GM12878 (cell line): ENCODE data around the gene ARL14EPL. TPM values are rescaled to one million over a fixed set of nuclear protein-coding genes. Genes with fewer than 3 reads are reported as not detected.

Experiments
- ATAC-seq: fragments of 200-7000 bp; cut with Tn5 transposase; 3 replicates; pipeline ENCODE4 v1.9.1; 2020; ENCODE audit warnings: mild to moderate bottlenecking, moderate library complexity
- BruUV-seq: library from RNA; stranded (reverse); fragments of 400-500 nt; replicated peaks from 2 replicates; lab custom pipeline; 2021; lab: Mats Ljungman, UMichigan
- CTCF ChIA-PET: fragments of 300-600 bp; sonication (Branson Sonifier 250); formaldehyde crosslinking; extraction: SDS; loops from one replicate; lab custom pipeline; 2021; ENCODE audit warnings: inconsistent platforms; lab: Yijun Ruan, JAX
- POLR2A ChIA-PET: fragments of 350-600 bp; formaldehyde crosslinking; extraction: SDS; loops from one replicate; lab custom pipeline; 2021; ENCODE audit warnings: inconsistent platforms; lab: Charles Lee
- RAD21 ChIA-PET: fragments of 300-600 bp; sonication (Branson Sonifier 250); formaldehyde crosslinking; loops from one replicate; lab custom pipeline; 2023; ENCODE audit warnings: antibody characterized with exemption; ENCODE audit not compliant: unreplicated experiment; lab: Charles Lee
- SMC1A ChIA-PET: fragments of 300-600 bp; sonication (Branson Sonifier 250); formaldehyde crosslinking; loops from one replicate; lab custom pipeline; 2023; ENCODE audit not compliant: unreplicated experiment, uncharacterized antibody; lab: Charles Lee
- DNase-seq: peaks from one replicate; pipeline ENCODE4 v3.0.0-alpha.2; 2011; ENCODE audit warnings: low read depth, low spot score
- FAIRE-seq: peaks from 3 replicates; lab custom pipeline; 2011; peaks lifted over from hg19 to GRCh38; lab: Jason Lieb, UNC
- H2AFZ ChIP-seq: 2 replicates; pipeline ENCODE4 v1.6.0; 2011; ENCODE audit warnings: low read depth, low read length, control low read depth; ENCODE audit not compliant: control insufficient read depth
- H3K27ac ChIP-seq: 2 replicates; pipeline ENCODE4 v1.5.1; 2011; ENCODE audit warnings: control low read depth; ENCODE audit not compliant: control insufficient read depth, insufficient read depth
- H3K27me3 ChIP-seq, 2 experiments: replicated peaks in 1 of 2; 2 replicates each; pipeline versions ENCODE4 v1.6.0 to v1.6.1; 2011; ENCODE audit warnings: low read length in 1 of 2; ENCODE audit not compliant: control insufficient read depth in 2 of 2, insufficient read depth in 2 of 2
- H3K36me3 ChIP-seq, 2 experiments: 2 replicates each; pipeline ENCODE4 v1.5.1; 2011; ENCODE audit warnings: low read length in 1 of 2; ENCODE audit not compliant: control insufficient read depth in 2 of 2, insufficient read depth in 2 of 2
- H3K4me1 ChIP-seq: 2 replicates; pipeline ENCODE4 v1.6.1; 2011; ENCODE audit warnings: mild to moderate bottlenecking, low read length, moderate library complexity, mixed read lengths; ENCODE audit not compliant: control insufficient read depth, insufficient read depth
- H3K4me2 ChIP-seq: 2 replicates; pipeline ENCODE4 v1.6.0; 2011; ENCODE audit warnings: control low read depth; ENCODE audit not compliant: control insufficient read depth, insufficient read depth
- H3K4me3 ChIP-seq: fragments of 200-600 bp; sonication (generic); 2 replicates; pipeline ENCODE4 v1.5.1; 2016
- H3K79me2 ChIP-seq: 2 replicates; pipeline ENCODE4 v1.6.0; 2011; ENCODE audit warnings: low read length; ENCODE audit not compliant: control insufficient read depth, insufficient read depth
- H3K9ac ChIP-seq: 2 replicates; pipeline ENCODE4 v1.8.0; 2011; ENCODE audit warnings: low read length, control low read depth, mixed read lengths; ENCODE audit not compliant: control insufficient read depth, insufficient read depth
- H3K9me3 ChIP-seq: replicated peaks from 3 replicates; pipeline ENCODE4 v1.5.1; 2011; ENCODE audit warnings: mild to moderate bottlenecking, low read length; ENCODE audit not compliant: control insufficient read depth, insufficient read depth
- H4K20me1 ChIP-seq: 2 replicates; pipeline ENCODE4 v1.6.0; 2011; ENCODE audit not compliant: control insufficient read depth, insufficient read depth
- CREM ChIP-seq: IDR thresholded peaks from 2 replicates; pipeline ENCODE4 v1.6.1; 2014; ENCODE audit warnings: antibody characterized with exemption, low read depth
- E2F8 ChIP-seq: fragments of 450-650 bp; IDR thresholded peaks from 2 replicates; pipeline ENCODE4 v1.6.1; 2018; ENCODE audit warnings: mild to moderate bottlenecking, low read depth, moderate library complexity; ENCODE audit not compliant: partially characterized antibody
- HDGF ChIP-seq: fragments of 450-650 bp; IDR thresholded peaks from 2 replicates; pipeline ENCODE4 v1.6.1; 2016; ENCODE audit warnings: antibody characterized with exemption
- IRF5 ChIP-seq: fragments of 450-650 bp; IDR thresholded peaks from 2 replicates; pipeline ENCODE4 v1.6.1; 2017; ENCODE audit warnings: borderline replicate concordance
- MAX ChIP-seq: IDR thresholded peaks from 2 replicates; pipeline ENCODE4 v1.6.1; 2012; ENCODE audit warnings: low read depth, low read length, improper control_type of control experiment
- MEF2A ChIP-seq: IDR thresholded peaks from 2 replicates; pipeline ENCODE4 v1.6.1; 2011; ENCODE audit warnings: low read depth, mild to moderate bottlenecking, low read length, moderate library complexity; ENCODE audit not compliant: insufficient read depth
- NRF1 ChIP-seq: conservative IDR thresholded peaks from 2 replicates; pipeline ENCODE4 v1.6.1; 2011; ENCODE audit warnings: mild to moderate bottlenecking, low read depth, low read length, improper control_type of control experiment
- PKNOX1 ChIP-seq: fragments of 450-650 bp; IDR thresholded peaks from 2 replicates; pipeline ENCODE4 v1.6.1; 2016; ENCODE audit warnings: mild to moderate bottlenecking
- RBBP5 ChIP-seq: fragments of 200-600 bp; sonication (generic); conservative IDR thresholded peaks from 2 replicates; pipeline ENCODE4 v1.6.1; 2016
- REST ChIP-seq: IDR thresholded peaks from 2 replicates; pipeline ENCODE4 v1.6.1; 2012; ENCODE audit warnings: mild to moderate bottlenecking, low read depth, low read length
- RUNX3 ChIP-seq: IDR thresholded peaks from 2 replicates; pipeline ENCODE4 v1.6.1; 2012; ENCODE audit warnings: low read length, inconsistent platforms
- SREBF1 ChIP-seq: IDR thresholded peaks from 2 replicates; pipeline ENCODE4 v1.6.1; 2012; ENCODE audit warnings: mild to moderate bottlenecking, low read length
- YBX1 ChIP-seq: fragments of 450-650 bp; IDR thresholded peaks from 2 replicates; pipeline ENCODE4 v1.6.1; 2016; ENCODE audit warnings: antibody characterized with exemption
- ZSCAN29 ChIP-seq: fragments of 450-650 bp; IDR thresholded peaks from 2 replicates; pipeline ENCODE4 v1.6.1; 2017; ENCODE audit warnings: mild to moderate bottlenecking, moderate library complexity
- WGBS: methylation state at CpG from one replicate; pipeline ENCODE4 v1.1.6; 2016; ENCODE audit warnings: low lambda C conversion rate; ENCODE audit not compliant: insufficient replicate concordance, insufficient coverage; ENCODE audit errors: missing lambda C conversion rate; 5-methylcytosine and 5-hydroxymethylcytosine counted together
- in situ Hi-C: fragments of 300-500 bp; cut with MboI; formaldehyde crosslinking; loops from 9 replicates; pipeline ENCODE4 v1.14.3; 2018; ENCODE audit warnings: mixed read lengths
- intact Hi-C: fragments of 100-400 bp; cut with micrococcal nuclease; formaldehyde crosslinking; loops from one replicate; pipeline ENCODE4 v1.14.2; 2022; ENCODE audit not compliant: unreplicated experiment
- polyA plus RNA-seq, 11 experiments: library from polyadenylated mRNA; depleted of rRNA in 4 of 11; unstranded in 6 of 11; stranded (reverse) in 5 of 11; fragments of >200 nt; fragmentation: Nextera tagmentation in 4 of 11; fragmentation: Illumina TruSeq in 1 of 11; extraction: Ambion mirVana in 4 of 11; extraction: Trizol in 1 of 11; gene quantifications; 1 replicate in 1 of 11; 2 replicates in 10 of 11; pipeline versions ENCODE4 v1.2.1 to v1.2.3, GENCODE V29; 2011 to 2016; ENCODE audit warnings: inconsistent platforms in 2 of 11, missing spikeins in 2 of 11, low read depth in 1 of 11
- total RNA-seq, 4 experiments: library from RNA; depleted of rRNA in 3 of 4; stranded (reverse); fragments of >200 nt in 3 of 4; fragmentation: Illumina TruSeq in 1 of 4; extraction: Trizol in 1 of 4; gene quantifications; 2 replicates each; pipeline versions ENCODE4 v1.2.1 to v1.2.3, GENCODE V29; 2013 to 2021

Gene ARL14EPL
- total and polyA plus RNA-seq, 10 of the 15 experiments (the other 5 are each of a cell fraction or from before 2014, with no cell fraction given): 0.08 TPM; not detected in 9

- peaks cover 12% of the 10 kb centered on the region for H3K79me2 ChIP-seq
- intact Hi-C loops: no loop called here
- no peak for TF ChIP-seq HDGF
- peak; percentile 74; the same call in 1 of the 2 replicates for TF ChIP-seq MAX
- TF ChIP-seq YBX1: no peak
- TF ChIP-seq PKNOX1: peak; percentile 23; the same call in 1 of the 2 replicates
- peak; percentile 77 for TF ChIP-seq CREM
- TF ChIP-seq MEF2A: no peak
- TF ChIP-seq ZSCAN29: no peak
- no peak for TF ChIP-seq REST
- TF ChIP-seq NRF1: no peak
- no peak for TF ChIP-seq IRF5
- TF ChIP-seq RBBP5: no peak
- TF ChIP-seq E2F8: peak; percentile 29
- peak; percentile 76 for TF ChIP-seq RUNX3
- no peak for TF ChIP-seq SREBF1
Measured at GRCh38 chr5:116084871-116085715, 52.8 kb downstream of the ARL14EPL start, which contains the start of gene COMMD10. TSS of gene COMMD10 (plus strand) at chr5:116085025.

More at GRCh38 chr5:116084871-116085715, 52.8 kb downstream of the ARL14EPL start, which contains the start of gene COMMD10:
- DNase-seq (peak; percentile 56), FAIRE-seq (peak; percentile 72), ATAC-seq (peak; percentile 93)
- Histone ChIP-seq H3K4me2 (peak within 1 kb of the TSS; percentile 85), H4K20me1 (no peaks in the 10 kb centered on the region), H3K4me3 (peak within 1 kb of the TSS; percentile 78), H3K27ac (peak within 1 kb of the TSS; percentile 86), H3K27me3 (no peaks in the 10 kb centered on the region), H3K9me3 (no peaks in the 10 kb centered on the region), H3K9ac (peak within 1 kb of the TSS; percentile 85), H3K4me1 (peaks cover 4% of the 10 kb centered on the region; the same call in 1 of the 2 replicates), H2AFZ (peak within 1 kb of the TSS; percentile 59), H3K36me3 (no peaks in the 10 kb centered on the region)
- WGBS: under 1% methylated on average over 65 of the region's 65 CpGs
- ChIA-PET RAD21 (no interaction called here), CTCF (interaction anchor here (1.5 to 1.6 kb wide), 2 partner anchors 8 to 9 kb away, joined by 4 to 7 read pairs; no protein-coding TSS in a partner anchor), SMC1A (interaction anchor here (0.9 to 2.2 kb wide), 3 partner anchors 9 to 356 kb away, joined by 3 to 14 read pairs (median 4); no protein-coding TSS in a partner anchor), POLR2A (interaction anchor here (1.1 kb wide), 1 partner anchor 9 kb away, joined by 4 read pairs; no protein-coding TSS in a partner anchor)
- no TSS peak for BruUV-seq
- in situ Hi-C loops: no loop called here
